ENCODE results near the gene RRP15. TPM values are rescaled to one million over a fixed set of nuclear protein-coding genes. Genes with fewer than 3 reads are reported as not detected.

The RRP15 gene
- total and polyA plus RNA-seq, 2 of the 8 experiments (the other 6 are each of a cell fraction or from before 2014, with no cell fraction given) = 3.7 to 52.8 TPM

DNA sequence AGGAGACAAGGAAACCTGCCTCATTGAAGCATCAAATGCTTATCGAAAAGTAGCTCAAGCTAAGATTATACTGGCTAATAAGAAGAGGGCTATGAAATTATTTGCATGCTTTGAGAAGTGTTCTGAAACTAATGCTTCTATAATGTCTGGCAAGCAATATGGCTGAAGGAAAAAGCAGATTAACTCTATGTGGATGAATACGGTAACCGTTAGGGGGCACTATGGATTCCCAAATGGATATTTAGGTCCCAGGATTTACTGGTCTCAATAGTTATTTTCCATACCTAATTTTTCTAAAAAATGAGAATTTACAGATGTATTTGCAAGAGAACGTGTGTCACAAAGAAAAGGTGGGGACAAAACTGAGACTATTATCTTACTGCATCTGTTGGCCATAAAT, 34.6 kb upstream of the RRP15 start (continued):
- TF ChIP-seq, protein P1, sequence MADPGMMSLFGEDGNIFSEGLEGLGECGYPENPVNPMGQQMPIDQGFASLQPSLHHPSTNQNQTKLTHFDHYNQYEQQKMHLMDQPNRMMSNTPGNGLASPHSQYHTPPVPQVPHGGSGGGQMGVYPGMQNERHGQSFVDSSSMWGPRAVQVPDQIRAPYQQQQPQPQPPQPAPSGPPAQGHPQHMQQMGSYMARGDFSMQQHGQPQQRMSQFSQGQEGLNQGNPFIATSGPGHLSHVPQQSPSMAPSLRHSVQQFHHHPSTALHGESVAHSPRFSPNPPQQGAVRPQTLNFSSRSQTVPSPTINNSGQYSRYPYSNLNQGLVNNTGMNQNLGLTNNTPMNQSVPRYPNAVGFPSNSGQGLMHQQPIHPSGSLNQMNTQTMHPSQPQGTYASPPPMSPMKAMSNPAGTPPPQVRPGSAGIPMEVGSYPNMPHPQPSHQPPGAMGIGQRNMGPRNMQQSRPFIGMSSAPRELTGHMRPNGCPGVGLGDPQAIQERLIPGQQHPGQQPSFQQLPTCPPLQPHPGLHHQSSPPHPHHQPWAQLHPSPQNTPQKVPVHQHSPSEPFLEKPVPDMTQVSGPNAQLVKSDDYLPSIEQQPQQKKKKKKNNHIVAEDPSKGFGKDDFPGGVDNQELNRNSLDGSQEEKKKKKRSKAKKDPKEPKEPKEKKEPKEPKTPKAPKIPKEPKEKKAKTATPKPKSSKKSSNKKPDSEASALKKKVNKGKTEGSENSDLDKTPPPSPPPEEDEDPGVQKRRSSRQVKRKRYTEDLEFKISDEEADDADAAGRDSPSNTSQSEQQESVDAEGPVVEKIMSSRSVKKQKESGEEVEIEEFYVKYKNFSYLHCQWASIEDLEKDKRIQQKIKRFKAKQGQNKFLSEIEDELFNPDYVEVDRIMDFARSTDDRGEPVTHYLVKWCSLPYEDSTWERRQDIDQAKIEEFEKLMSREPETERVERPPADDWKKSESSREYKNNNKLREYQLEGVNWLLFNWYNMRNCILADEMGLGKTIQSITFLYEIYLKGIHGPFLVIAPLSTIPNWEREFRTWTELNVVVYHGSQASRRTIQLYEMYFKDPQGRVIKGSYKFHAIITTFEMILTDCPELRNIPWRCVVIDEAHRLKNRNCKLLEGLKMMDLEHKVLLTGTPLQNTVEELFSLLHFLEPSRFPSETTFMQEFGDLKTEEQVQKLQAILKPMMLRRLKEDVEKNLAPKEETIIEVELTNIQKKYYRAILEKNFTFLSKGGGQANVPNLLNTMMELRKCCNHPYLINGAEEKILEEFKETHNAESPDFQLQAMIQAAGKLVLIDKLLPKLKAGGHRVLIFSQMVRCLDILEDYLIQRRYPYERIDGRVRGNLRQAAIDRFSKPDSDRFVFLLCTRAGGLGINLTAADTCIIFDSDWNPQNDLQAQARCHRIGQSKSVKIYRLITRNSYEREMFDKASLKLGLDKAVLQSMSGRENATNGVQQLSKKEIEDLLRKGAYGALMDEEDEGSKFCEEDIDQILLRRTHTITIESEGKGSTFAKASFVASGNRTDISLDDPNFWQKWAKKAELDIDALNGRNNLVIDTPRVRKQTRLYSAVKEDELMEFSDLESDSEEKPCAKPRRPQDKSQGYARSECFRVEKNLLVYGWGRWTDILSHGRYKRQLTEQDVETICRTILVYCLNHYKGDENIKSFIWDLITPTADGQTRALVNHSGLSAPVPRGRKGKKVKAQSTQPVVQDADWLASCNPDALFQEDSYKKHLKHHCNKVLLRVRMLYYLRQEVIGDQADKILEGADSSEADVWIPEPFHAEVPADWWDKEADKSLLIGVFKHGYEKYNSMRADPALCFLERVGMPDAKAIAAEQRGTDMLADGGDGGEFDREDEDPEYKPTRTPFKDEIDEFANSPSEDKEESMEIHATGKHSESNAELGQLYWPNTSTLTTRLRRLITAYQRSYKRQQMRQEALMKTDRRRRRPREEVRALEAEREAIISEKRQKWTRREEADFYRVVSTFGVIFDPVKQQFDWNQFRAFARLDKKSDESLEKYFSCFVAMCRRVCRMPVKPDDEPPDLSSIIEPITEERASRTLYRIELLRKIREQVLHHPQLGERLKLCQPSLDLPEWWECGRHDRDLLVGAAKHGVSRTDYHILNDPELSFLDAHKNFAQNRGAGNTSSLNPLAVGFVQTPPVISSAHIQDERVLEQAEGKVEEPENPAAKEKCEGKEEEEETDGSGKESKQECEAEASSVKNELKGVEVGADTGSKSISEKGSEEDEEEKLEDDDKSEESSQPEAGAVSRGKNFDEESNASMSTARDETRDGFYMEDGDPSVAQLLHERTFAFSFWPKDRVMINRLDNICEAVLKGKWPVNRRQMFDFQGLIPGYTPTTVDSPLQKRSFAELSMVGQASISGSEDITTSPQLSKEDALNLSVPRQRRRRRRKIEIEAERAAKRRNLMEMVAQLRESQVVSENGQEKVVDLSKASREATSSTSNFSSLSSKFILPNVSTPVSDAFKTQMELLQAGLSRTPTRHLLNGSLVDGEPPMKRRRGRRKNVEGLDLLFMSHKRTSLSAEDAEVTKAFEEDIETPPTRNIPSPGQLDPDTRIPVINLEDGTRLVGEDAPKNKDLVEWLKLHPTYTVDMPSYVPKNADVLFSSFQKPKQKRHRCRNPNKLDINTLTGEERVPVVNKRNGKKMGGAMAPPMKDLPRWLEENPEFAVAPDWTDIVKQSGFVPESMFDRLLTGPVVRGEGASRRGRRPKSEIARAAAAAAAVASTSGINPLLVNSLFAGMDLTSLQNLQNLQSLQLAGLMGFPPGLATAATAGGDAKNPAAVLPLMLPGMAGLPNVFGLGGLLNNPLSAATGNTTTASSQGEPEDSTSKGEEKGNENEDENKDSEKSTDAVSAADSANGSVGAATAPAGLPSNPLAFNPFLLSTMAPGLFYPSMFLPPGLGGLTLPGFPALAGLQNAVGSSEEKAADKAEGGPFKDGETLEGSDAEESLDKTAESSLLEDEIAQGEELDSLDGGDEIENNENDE (IDR thresholded peaks at IDR 0.05; ENCODE audit: insufficient replicate concordance, low read length) = peak; percentile 46
- TF ChIP-seq ATF2 (IDR thresholded peaks at IDR 0.05; ENCODE audit: low read length) (no peak), CBX8 (IDR thresholded peaks at IDR 0.05; ENCODE audit: borderline replicate concordance, low read depth, low read length) (no peak), USF2 (IDR thresholded peaks at IDR 0.05; ENCODE audit: low read length) (no peak)

All from H1 (cell line).